GM19193 (cell line): Measurements from ENCODE around the gene RASGRF1.

Experiments used
- POLR2A ChIP-seq: IDR thresholded peaks from 4 replicates; pipeline ENCODE4 v1.6.1; 2011; ENCODE audit not compliant: insufficient read depth, insufficient read length; ENCODE audit errors: extremely low read depth

The RASGRF1 gene

GRCh38 chr15:78983146-78983918 is 107.2 kb downstream of the RASGRF1 start:
- TF ChIP-seq POLR2A: no peak

- TF ChIP-seq POLR2A: no peak
These were observed 107.8 kb downstream of the RASGRF1 start for GRCh38 chr15:78982736-78983135.

- no peak for TF ChIP-seq POLR2A
These were observed 108.9 kb downstream of the RASGRF1 start for GRCh38 chr15:78981532-78982313.

- TF ChIP-seq POLR2A: no peak
These were observed 110.9 kb downstream of the RASGRF1 start for GRCh38 chr15:78979456-78980320.

GRCh38 chr15:78978601-78979179 is 111.9 kb downstream of the RASGRF1 start:
- TF ChIP-seq POLR2A: peak; percentile 55

- no peak for TF ChIP-seq POLR2A
These were observed 112.8 kb downstream of the RASGRF1 start for GRCh38 chr15:78977591-78978347.

- TF ChIP-seq POLR2A: no peak
These were observed 113.4 kb downstream of the RASGRF1 start for GRCh38 chr15:78977091-78977571.

GRCh38 chr15:78976691-78977090 is 113.9 kb downstream of the RASGRF1 start:
- TF ChIP-seq POLR2A: peak; percentile 42

GRCh38 chr15:78974272-78974918 is 116.2 kb downstream of the RASGRF1 start:
- TF ChIP-seq POLR2A: no peak

- no peak for TF ChIP-seq POLR2A
These were observed 120.8 kb downstream of the RASGRF1 start for GRCh38 chr15:78969687-78970349.

GRCh38 chr15:78968539-78969271 is 121.9 kb downstream of the RASGRF1 start:
- TF ChIP-seq POLR2A: no peak

GRCh38 chr15:78968114-78968513 is 122.5 kb downstream of the RASGRF1 start:
- TF ChIP-seq POLR2A: no peak
